Measurements from ENCODE around the gene SETD6. TPM values are rescaled to one million over a fixed set of nuclear protein-coding genes. Genes with fewer than 3 reads are reported as not detected.
"Not testable (repeated sequence)": the region's sequence is repeated elsewhere in the genome, so short reads cannot be mapped to it uniquely, and the experiment has no call there.

Gene SETD6
- total RNA-seq, 1 donor from 2014 or later: 32.6 TPM

GRCh38 chr16:58543685-58544084 is 28.4 kb downstream of the SETD6 start:
- H3K27me3 Mint-ChIP-seq: no peaks in the 10 kb centered on the region
- peaks cover 16% of the 10 kb centered on the region for H3K36me3 Mint-ChIP-seq
- no peak for DNase-seq (ENCODE audit: extremely low spot score, unreplicated experiment)
- no peaks in the 10 kb centered on the region for H3K4me1 Mint-ChIP-seq (ENCODE audit: unreplicated experiment)
- TF ChIP-seq CTCF (conservative IDR thresholded peaks at IDR 0.05): no peak
- H3K9me3 Mint-ChIP-seq: no peaks in the 10 kb centered on the region
- H3K4me3 Mint-ChIP-seq: no peak overlapping the region
- H3K27ac Mint-ChIP-seq: no peak overlapping the region

GRCh38 chr16:58548378-58548777 is 33.1 kb downstream of the SETD6 start:
- H3K27me3 Mint-ChIP-seq: no peaks in the 10 kb centered on the region
- H3K9me3 Mint-ChIP-seq: no peaks in the 10 kb centered on the region
- peaks cover 28% of the 10 kb centered on the region for H3K36me3 Mint-ChIP-seq
- DNase-seq (ENCODE audit: extremely low spot score, unreplicated experiment): no peak
- no peak for TF ChIP-seq CTCF (conservative IDR thresholded peaks at IDR 0.05)
- H3K27ac Mint-ChIP-seq: no peak overlapping the region
- H3K4me3 Mint-ChIP-seq: no peak overlapping the region
- no peaks in the 10 kb centered on the region for H3K4me1 Mint-ChIP-seq (ENCODE audit: unreplicated experiment)

- Mint-ChIP-seq H3K36me3 (peaks cover 25% of the 10 kb centered on the region), H3K27ac (no peak overlapping the region), H3K4me3 (no peak overlapping the region), H3K27me3 (no peaks in the 10 kb centered on the region), H3K9me3 (no peaks in the 10 kb centered on the region), H3K4me1 (ENCODE audit: unreplicated experiment) (no peaks in the 10 kb centered on the region)
- no peak for TF ChIP-seq CTCF (conservative IDR thresholded peaks at IDR 0.05)
- DNase-seq (ENCODE audit: extremely low spot score, unreplicated experiment): no peak
These were observed 36.2 kb downstream of the SETD6 start for GRCh38 chr16:58551496-58551895.

- no peak for DNase-seq (ENCODE audit: extremely low spot score, unreplicated experiment)
- Mint-ChIP-seq H3K9me3 (no peaks in the 10 kb centered on the region), H3K4me3 (no peak overlapping the region), H3K27me3 (no peaks in the 10 kb centered on the region), H3K27ac (peak overlapping the region; percentile 17), H3K4me1 (ENCODE audit: unreplicated experiment) (no peaks in the 10 kb centered on the region), H3K36me3 (peaks cover 27% of the 10 kb centered on the region)
- no peak for TF ChIP-seq CTCF (conservative IDR thresholded peaks at IDR 0.05)
These were observed 41.4 kb downstream of the SETD6 start for GRCh38 chr16:58556678-58557077.

DNA sequence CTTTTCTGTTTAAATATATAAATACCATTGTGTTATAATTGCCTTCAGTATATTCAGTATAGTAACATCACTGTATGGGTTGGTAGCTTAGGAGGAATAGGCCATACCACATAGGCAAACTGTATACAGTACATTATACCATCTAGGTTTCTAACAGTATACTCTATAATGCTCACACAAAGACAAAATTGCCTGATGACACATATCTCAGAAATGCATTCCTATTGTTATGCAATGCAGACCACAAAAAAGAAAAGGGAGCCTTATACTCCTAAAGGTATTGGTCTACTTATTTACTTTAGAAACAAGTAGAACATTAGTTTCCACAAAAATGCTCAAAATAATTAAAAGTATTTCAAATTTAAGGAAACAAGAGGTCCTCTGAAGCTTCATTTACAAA is 47.9 kb downstream of the SETD6 start:
- peaks cover 38% of the 10 kb centered on the region for H3K36me3 Mint-ChIP-seq
- H3K27ac Mint-ChIP-seq: no peak overlapping the region
- no peak overlapping the region for H3K4me3 Mint-ChIP-seq
- H3K9me3 Mint-ChIP-seq: no peaks in the 10 kb centered on the region
- H3K4me1 Mint-ChIP-seq (ENCODE audit: unreplicated experiment): no peaks in the 10 kb centered on the region
- no peak for TF ChIP-seq CTCF (conservative IDR thresholded peaks at IDR 0.05)
- H3K27me3 Mint-ChIP-seq: no peaks in the 10 kb centered on the region
- no peak for DNase-seq (ENCODE audit: extremely low spot score, unreplicated experiment)

- H3K4me3 Mint-ChIP-seq: no peak overlapping the region
- H3K27ac Mint-ChIP-seq: no peak overlapping the region
- TF ChIP-seq CTCF (conservative IDR thresholded peaks at IDR 0.05): peak; percentile 28
- DNase-seq (ENCODE audit: extremely low spot score, unreplicated experiment): no peak
- H3K9me3 Mint-ChIP-seq: no peaks in the 10 kb centered on the region
- no peaks in the 10 kb centered on the region for H3K4me1 Mint-ChIP-seq (ENCODE audit: unreplicated experiment)
- H3K36me3 Mint-ChIP-seq: peaks cover 37% of the 10 kb centered on the region
- no peaks in the 10 kb centered on the region for H3K27me3 Mint-ChIP-seq
These were observed 48.5 kb downstream of the SETD6 start for GRCh38 chr16:58563775-58564174.

- H3K4me1 Mint-ChIP-seq (ENCODE audit: unreplicated experiment); H3K27ac Mint-ChIP-seq; H3K9me3 Mint-ChIP-seq; H3K4me3 Mint-ChIP-seq; H3K27me3 Mint-ChIP-seq; DNase-seq (ENCODE audit: extremely low spot score, unreplicated experiment): not testable (repeated sequence)
- peaks cover 48% of the 10 kb centered on the region for H3K36me3 Mint-ChIP-seq
These were observed 50.4 kb downstream of the SETD6 start for GRCh38 chr16:58565697-58566096.
